HG02884 (cell line): ENCODE measurements around the gene DLGAP3.
"Not testable (repeated sequence)": the region's sequence is repeated elsewhere in the genome, so short reads cannot be mapped to it uniquely, and the experiment has no call there.

ENCODE experiments used
- ATAC-seq: cut with Tn5 transposase; IDR thresholded peaks from one replicate; pipeline ENCODE4 v1.9.1; 2021; ENCODE audit warnings: mild to moderate bottlenecking, moderate library complexity; ENCODE audit not compliant: unreplicated experiment

Gene DLGAP3, protein sequence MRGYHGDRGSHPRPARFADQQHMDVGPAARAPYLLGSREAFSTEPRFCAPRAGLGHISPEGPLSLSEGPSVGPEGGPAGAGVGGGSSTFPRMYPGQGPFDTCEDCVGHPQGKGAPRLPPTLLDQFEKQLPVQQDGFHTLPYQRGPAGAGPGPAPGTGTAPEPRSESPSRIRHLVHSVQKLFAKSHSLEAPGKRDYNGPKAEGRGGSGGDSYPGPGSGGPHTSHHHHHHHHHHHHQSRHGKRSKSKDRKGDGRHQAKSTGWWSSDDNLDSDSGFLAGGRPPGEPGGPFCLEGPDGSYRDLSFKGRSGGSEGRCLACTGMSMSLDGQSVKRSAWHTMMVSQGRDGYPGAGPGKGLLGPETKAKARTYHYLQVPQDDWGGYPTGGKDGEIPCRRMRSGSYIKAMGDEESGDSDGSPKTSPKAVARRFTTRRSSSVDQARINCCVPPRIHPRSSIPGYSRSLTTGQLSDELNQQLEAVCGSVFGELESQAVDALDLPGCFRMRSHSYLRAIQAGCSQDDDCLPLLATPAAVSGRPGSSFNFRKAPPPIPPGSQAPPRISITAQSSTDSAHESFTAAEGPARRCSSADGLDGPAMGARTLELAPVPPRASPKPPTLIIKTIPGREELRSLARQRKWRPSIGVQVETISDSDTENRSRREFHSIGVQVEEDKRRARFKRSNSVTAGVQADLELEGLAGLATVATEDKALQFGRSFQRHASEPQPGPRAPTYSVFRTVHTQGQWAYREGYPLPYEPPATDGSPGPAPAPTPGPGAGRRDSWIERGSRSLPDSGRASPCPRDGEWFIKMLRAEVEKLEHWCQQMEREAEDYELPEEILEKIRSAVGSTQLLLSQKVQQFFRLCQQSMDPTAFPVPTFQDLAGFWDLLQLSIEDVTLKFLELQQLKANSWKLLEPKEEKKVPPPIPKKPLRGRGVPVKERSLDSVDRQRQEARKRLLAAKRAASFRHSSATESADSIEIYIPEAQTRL

DNA sequence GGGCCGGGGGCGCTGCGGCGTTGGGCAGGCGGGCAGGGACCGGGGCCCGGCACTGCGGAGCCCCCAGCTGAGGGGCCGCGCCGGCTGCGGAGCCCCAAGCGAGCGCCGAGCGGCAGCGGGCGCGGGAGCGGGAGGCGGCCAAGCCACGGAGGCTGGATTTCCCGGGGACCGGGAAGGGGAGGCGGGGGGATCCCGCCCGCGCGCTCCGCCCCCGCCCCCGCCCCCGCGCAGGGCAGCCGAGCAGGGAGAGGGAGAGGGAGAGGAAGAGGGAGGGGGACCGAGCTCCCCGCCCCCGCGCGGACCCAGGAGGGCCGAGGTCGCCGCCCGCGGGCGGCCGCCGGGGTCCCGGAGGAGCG, at the start of gene DLGAP3:
Gene DLGAP3, minus strand, starts transcription at position 154 of the 356 bp plus-strand sequence. CDS start 24,267 bp downstream, outside the sequence.
- no peak for ATAC-seq

DNA sequence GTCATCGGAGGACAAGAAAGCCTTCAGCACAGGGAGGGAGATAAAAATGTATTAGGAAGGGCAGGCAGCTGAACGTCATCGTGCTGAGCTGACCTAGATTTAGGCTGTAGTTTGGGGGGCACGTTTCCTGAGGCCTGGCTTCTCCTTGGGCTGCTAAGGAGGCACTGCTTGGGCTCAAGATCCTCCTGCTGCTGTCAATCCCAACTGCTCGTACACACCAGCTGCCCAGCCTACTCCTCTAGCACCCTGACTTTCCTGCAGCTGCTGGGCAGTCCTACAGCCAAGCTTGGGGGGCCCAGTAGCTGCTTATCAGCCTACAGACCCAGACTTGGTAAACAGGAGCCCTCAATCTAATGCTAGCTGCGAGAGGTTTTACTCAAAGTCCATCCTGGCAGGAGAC, 49.5 kb upstream of the DLGAP3 start:
- no peak for ATAC-seq

DNA sequence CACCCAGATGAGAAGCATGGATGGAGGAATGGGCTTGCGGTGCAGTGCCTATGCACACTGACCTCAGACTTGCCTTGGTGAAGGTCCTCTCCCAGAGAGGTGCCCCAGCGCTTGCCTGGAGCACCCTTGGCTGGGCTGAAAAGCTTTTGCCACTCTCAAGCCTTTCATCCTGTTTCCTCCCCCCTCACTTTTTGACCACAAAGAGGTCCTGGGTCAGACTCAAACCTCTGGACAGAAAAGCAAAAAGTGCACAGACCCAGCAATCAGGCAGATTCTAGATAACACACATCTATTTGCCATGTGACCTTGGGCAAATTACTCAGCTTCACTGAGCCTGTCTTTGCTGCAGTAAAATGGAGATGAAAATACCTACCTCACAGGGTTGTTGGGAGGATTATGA, 48.4 kb upstream of the DLGAP3 start:
- ATAC-seq = no peak

DNA sequence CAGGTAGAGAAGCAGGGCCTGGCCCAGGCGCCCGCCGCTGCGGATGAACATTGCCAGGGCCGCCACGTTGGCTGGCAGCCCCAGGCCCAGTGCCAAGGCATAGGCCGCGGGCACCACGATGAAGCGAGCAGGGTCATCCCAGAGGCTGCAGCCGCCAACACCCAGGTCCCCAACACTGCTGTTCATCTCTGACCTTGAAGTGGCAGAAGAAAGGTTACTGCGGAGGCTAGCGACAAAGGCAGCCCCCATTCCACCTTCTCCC, 47.7 kb upstream of the DLGAP3 start:
- no peak for ATAC-seq

DNA sequence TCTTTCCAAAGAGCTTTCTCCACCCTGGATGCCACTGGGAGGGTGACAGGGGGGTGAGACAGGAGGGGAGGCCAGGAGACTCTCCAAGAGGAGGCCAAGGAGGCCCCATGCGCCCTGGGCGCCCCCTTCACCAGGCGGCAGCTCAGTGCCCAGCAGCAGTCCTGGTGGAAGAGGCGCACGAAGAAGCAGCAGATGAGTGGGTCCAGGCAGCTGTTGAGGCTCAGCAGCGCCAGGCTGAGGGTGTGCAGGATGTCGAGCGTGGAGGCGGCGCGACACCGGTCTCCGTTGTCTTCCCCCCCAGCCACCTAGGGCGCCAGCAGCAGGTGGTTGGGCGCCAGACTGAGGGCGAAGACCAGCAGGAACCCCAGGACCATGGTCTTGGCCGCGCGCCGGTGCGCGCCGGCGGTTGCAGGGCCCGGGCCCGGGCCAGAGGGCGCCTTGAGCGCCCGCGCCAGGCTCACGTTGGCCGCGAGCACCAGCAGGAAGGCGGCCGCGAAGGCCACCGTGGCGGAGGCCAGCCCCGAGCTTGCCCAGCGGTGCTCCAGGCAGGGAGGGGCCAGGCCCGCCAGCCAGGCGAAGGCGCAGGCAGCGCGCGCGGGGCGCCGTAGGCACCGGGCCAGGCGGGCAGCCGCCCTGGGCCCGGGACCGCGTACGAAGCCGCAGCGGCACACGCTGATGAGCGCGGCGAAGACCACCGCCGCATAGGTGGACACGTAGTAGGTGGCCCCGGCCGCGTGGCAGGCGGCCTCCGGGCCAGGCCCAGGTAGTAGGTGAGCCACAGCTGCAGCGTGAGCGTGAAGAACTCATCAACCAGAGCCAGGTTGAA, 47.1 kb upstream of the DLGAP3 start:
- ATAC-seq = no peak

DNA sequence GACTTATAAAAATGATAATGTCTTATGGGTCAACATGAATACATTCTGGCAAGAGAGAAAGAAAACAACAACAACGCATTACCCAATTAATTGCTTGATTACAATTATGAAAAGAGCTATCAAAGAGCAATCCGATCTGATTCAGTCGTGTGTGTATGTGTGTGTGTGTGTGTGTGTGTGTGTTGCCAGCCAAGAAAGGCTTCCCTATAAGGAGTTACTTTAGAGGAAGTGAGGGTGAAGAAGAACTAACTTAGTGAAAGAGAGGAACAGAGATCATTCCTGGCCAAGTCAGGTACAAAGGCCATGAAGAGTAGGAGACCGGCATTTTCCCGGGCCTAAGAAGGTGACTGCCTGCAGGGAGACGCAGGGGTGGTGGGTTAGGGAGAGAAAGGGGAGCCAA, 46.3 kb upstream of the DLGAP3 start:
- no peak for ATAC-seq

DNA sequence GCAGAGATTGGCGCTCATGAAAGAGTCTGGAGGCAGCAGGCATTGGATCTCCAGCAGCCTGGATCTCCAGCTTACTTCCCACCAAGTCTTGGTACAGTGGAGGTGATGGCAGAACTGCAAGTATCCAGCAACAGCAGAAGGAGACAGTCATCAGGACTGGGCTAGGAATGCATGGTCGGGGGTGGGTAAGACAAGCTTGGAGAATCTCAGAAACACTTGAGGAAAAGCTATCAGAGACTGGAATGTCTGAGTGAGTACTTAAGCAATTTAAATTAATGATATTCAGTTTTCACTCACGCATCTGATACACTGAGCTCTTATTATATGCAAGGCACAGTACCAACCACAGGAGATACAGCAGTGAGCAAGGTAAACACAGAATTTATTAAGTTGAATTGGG, 45.9 kb upstream of the DLGAP3 start:
- ATAC-seq = no peak

DNA sequence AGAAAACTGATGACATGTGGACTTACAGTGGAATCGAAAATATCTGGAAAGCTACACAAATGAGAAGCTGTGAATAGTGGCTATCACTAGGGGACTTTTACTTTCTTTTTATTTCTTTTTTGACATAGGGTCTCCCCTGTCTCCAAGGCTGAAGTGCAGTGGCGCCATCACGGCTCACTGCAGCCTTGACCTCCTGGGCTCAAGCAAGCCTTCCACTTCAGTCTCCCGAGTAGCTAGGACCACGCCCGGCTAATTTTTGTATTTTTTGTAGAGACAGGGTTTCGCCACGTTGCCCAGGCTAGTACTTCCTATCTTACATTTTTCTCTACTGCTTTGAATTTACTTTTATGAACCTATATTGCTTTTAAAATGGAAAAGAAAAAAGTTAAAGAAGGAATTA, 45.2 kb upstream of the DLGAP3 start:
- ATAC-seq = no peak

DNA sequence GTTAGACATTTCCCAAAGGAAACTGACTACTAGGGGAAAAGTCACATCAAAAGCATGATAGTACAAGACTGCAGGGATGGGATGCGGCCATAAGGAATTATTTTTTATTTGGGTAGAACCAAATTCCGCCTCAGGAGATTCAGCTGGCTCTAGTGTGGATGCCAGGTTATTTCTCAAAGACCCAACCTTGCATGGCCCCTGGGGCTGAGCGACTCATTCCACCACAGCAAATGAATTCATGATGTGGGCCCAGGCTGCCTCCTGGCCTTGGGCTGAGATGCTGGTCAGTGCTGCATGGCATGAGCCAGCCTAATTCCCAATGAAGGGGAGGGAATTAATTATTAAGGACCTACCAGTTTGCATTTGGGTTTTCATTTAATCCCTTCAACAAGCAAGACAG, 43.9 kb upstream of the DLGAP3 start:
- no peak for ATAC-seq

DNA sequence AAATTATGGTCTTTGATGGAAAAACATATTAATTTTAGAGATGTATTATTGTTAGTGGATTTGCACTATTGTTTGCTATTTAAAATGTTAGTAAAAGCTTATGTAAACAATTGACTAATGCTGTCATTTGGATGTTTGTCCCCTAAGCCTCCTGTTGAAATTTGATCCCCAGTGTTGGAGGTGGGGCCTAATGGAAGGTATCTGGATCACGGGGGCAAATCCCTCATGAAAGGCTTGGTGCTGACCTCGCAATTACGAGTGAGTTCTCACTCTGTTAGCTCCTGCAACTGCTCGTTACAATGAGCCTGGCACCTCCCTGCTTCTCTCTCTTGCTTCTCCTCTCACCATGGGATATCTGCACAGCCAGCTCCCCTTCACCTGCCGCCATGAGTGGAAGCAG, 41.4 kb upstream of the DLGAP3 start:
- no peak for ATAC-seq

DNA sequence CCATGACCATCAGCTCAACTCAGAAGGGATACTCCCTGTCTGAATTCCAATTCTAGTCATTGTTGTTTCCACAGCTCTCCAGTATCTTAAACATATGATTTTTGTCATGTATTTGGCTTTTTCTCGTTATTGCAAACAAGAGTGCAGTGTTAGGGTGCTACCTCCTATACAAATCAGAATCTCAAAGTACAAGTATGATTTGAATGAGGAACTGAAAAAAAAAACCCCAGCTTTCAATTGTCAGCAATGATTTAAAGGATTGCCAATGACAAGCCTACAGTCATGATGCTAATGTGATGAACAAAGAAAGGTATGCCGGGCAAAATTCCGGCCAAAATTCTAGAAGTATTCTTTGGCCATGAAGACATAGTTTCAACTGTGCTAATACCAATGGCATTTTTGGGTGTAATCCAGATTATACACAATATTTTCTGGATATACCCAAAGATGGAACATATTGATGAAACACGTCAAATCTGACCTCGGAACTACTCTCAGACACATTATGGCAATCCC, 40.8 kb upstream of the DLGAP3 start:
- no peak for ATAC-seq

DNA sequence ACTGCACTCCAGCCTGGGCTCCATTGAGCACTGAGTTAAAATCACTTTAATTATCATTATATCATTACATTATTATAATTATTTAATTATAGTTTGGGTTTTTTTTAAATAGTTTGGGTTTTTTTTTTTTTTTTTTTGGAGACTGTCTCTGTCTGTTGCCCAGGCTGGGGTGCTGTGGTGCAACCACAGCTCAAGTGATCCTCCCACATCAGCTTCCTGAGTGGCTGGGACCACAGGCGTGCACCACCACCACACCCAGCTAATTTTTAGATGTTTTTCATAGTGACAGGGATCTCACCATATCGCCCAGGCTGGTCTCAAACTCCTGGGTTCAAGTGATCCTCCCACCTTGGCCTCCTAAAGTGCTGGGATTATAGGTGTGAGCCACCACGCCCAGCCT, 38.8 kb upstream of the DLGAP3 start:
- not testable (repeated sequence) for ATAC-seq

DNA sequence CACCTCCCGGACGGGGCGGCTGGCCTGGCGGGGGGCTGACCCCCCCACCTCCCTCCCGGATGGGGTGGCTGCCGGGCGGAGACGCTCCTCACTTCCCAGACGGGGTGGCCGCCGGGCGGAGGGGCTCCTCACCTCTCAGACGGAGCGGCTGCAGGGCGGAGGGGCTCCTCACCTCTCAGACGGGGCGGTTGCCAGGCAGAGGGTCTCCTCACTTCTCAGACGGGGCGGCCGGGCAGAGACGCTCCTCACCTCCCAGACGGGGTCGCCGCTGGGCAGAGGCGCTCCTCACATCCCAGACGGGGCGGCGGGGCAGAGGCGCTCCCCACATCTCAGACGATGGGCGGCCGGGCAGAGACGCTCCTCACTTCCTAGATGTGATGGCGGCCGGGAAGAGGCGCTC, 38.2 kb upstream of the DLGAP3 start:
- not testable (repeated sequence) for ATAC-seq

DNA sequence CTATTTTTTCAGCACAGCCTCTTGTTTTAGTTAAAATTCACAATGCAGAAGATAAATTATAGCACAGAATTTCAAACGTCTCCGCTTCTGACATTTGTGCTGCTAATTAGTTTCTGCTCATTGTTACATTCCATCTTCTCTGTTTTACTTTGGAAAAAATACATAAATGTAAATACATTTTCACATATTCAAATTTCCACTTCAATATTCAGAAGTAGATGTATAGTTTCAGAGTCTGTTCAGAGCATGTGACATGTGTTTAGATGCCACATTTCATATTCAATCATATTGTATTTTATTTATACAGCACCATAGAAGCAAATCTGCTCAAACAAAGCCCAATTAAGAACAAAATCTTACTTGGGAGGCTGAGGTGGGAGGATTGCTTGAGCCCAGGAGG, 36.1 kb upstream of the DLGAP3 start:
- ATAC-seq = no peak

DNA sequence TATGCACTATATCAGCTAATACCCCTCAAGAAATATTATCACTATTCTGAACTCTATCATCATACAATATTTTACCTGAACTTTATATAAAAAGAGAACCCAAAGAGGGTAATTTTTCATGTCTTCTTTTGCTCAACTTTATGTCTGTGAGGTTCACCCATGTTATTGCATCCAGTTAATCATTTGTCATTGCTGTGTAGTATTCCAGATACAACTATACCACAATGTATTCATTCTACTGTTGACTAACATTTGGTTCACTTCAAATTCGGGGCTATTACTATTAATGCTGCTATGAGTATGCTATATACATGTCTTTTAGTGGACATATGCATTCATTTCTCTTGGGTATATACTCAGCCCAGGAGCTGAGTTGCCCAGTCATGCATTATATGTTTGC, 21.0 kb upstream of the DLGAP3 start:
- no peak for ATAC-seq

DNA sequence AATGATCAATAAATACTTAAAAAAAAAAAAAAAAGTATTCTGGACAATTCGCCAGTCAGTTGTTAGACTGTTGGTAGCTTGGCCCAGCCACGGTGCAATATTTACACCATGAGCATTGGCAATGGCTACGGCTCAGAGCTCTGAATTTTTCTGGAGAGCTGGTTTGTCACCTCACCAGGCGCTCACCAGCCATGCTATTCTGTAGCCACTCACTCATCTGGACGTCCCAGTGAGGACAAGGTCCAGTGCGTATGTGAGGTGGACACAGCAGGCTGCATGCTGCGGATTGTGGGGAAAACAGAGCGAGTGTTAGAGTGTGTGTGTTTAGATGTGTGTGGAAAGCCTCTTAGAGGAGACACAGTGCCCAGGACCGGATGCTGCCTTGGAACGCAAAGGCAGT, 19.3 kb upstream of the DLGAP3 start:
- not testable (repeated sequence) for ATAC-seq

DNA sequence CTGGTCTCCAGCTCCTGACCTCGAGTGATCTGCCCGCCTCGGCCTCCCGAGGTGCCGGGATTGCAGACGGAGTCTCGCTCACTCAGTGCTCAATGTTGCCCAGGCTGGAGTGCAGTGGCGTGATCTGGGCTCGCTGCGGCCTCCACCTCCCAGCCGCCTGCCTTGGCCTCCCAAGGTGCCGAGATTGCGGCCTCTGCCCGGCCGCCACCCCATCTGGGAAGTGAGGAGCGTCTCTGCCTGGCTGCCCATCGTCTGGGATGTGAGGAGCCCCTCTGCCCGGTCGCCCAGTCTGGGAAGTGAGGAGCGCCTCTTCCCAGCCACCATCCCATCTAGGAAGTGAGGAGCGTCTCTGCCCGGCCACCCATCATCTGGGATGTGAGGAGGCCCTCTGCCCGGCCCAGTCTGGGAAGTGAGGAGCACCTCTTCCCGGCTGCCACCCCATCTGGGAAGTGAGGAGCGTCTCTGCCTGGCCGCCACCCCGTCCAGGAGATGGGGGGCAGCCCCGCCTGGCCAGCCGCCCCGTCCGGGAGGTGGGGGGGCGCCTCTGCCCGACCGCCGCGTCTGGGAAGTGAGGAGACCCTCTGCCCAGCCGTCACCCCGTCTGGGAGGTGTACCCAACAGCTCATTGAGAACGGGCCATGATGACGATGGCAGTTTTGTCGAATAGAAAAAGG, 18.3 kb upstream of the DLGAP3 start:
- not testable (repeated sequence) for ATAC-seq

DNA sequence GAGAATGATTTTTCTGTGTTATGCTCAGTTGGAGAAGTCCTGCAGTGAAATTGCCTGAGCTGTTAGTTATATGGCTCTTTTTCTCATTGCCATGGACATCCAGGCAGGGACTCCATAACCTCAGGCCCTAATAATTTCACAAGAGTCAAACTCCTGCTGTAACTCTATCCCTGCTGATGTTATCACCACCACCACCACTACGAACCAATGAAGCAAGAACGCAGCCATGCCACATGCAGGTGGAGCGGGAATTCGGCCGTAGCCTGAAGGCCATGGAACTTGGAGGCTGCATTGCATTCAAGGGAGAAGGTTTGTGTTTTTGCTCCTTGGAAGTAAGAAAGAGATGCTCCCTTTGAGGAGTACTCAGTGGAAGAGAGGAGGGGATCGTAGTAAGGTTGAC, 16.8 kb upstream of the DLGAP3 start:
- no peak for ATAC-seq

DNA sequence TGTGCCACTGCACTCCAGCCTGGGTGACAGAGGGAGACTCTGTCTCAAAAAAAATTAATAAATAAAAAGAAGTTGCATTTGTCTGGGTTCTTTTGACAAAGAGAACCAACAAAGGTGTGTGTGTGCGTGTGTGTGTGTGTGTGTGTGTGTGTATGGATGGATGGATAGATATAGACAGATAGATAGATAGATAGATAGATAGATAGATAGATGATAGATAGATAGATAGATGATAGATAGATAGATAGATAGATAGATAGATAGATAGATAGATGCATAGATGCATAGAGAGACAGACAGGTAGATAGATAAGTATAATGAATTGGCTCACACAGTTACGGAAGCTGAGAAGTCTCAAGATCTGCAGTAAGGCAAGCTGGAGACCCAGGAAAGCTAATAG, 12.3 kb upstream of the DLGAP3 start:
- ATAC-seq = not testable (repeated sequence)

DNA sequence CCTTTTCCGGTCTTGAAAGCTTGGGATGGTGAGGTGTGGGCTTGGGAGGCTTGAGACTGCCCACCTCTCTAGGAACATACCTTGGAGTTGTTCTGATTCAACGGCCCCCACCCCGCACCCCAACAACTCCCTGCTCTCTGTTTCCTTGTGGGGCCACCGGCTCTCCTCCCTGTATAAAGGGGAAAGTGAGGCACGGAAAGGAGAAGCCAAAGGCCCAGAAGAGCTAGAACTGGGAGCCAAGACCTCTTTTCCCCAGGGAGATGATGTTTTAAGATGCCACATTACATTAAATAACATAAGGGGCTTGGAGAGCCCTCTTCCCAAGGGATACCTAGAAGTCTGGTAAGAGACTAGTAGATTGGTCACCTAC, 1.2 kb upstream of the DLGAP3 start:
- no peak for ATAC-seq
